GM23338 (cell line): ENCODE data around the gene TECPR2.

ENCODE experiments used
- CREB1 ChIP-seq: fragments of 250-450 bp; sonication (Bioruptor Pico); IDR thresholded peaks from 2 replicates; pipeline ENCODE4 v1.5.0; 2020; ENCODE audit warnings: low read depth, mild to moderate bottlenecking, moderate library complexity
- CTCF ChIP-seq, 2 experiments: fragments of 200-600 bp in 1 of 2; sonication (generic) in 1 of 2; conservative IDR thresholded peaks; 2 replicates each; pipeline versions ENCODE4 v1.5.1 to v1.6.1; 2016 to 2017; ENCODE audit warnings: antibody characterized with exemption in 2 of 2, low read depth in 2 of 2, mild to moderate bottlenecking in 2 of 2, moderate library complexity in 1 of 2
- ETS1 ChIP-seq: IDR thresholded peaks from 2 replicates; pipeline ENCODE4 v1.6.1; 2016; ENCODE audit warnings: antibody characterized with exemption
- EZH2 ChIP-seq: fragments of 200-600 bp; sonication (generic); IDR thresholded peaks from one replicate; pipeline ENCODE4 v1.8.0; 2017; ENCODE audit warnings: antibody characterized with exemption, mild to moderate bottlenecking, low read depth; ENCODE audit not compliant: unreplicated experiment
- EZH2phosphoT487 ChIP-seq: fragments of 200-600 bp; sonication (generic); IDR thresholded peaks from one replicate; pipeline ENCODE4 v1.8.1; 2018; ENCODE audit warnings: antibody characterized with exemption; ENCODE audit not compliant: unreplicated experiment
- JUNB ChIP-seq: IDR thresholded peaks from one replicate; pipeline ENCODE4 v1.6.1; 2016; ENCODE audit warnings: antibody characterized with exemption; ENCODE audit not compliant: unreplicated experiment
- NANOG ChIP-seq: IDR thresholded peaks from 2 replicates; pipeline ENCODE4 v1.6.1; 2016; ENCODE audit warnings: antibody characterized with exemption, borderline replicate concordance
- POLR2AphosphoS5 ChIP-seq: IDR thresholded peaks from 2 replicates; pipeline ENCODE4 v1.6.1; 2016; ENCODE audit warnings: antibody characterized with exemption, low read depth
- STAT1 ChIP-seq: IDR thresholded peaks from one replicate; pipeline ENCODE4 v1.6.1; 2016; ENCODE audit warnings: antibody characterized with exemption; ENCODE audit not compliant: unreplicated experiment
- ZNF114 ChIP-seq: fragments of 250-450 bp; sonication (Bioruptor Pico); IDR thresholded peaks from 2 replicates; pipeline ENCODE4 v1.5.0; 2020; ENCODE audit warnings: mild to moderate bottlenecking, moderate library complexity
- ZNF331 ChIP-seq: fragments of 250-450 bp; sonication (Bioruptor Pico); IDR thresholded peaks from 2 replicates; pipeline ENCODE4 v1.5.0; 2020; ENCODE audit warnings: low read depth, mild to moderate bottlenecking, moderate library complexity
- ZNF462 ChIP-seq: fragments of 250-450 bp; sonication (Bioruptor Pico); IDR thresholded peaks from 2 replicates; pipeline ENCODE4 v1.5.0; 2020; ENCODE audit warnings: mild to moderate bottlenecking, moderate library complexity
- TF ChIP-seq, protein P1 (sequence below): IDR thresholded peaks from one replicate; pipeline ENCODE4 v1.6.1; 2018; ENCODE audit warnings: antibody characterized with exemption; ENCODE audit not compliant: unreplicated experiment

DNA sequence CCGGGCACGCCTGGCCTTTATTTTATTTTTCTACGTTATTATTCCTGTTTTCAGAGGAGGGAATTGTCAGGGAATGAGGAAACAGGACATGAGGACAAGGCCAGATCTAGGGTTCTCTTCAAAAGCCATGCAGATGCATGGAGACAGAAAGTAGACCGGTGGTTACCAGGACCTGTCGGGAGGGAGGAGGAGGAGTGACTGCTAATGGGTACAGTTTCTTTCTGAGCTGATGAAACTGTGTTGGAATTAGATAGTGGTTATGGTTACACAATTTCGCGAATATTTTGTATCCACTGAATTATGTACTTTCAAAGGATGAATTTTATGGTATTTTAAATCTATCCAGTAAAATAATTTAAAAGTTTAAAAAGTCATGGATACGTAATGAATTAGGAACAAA lies 31.9 kb upstream of the TECPR2 start:
- TF ChIP-seq CTCF (conservative IDR thresholded peaks at IDR 0.05; ENCODE audit: low read depth in 2 of 2) (no peak), ZNF331 (CRISPR knock-in tag) (no peak), POLR2AphosphoS5 (no peak), EZH2 (no peak), JUNB (no peak), ETS1 (no peak), NANOG (no peak), EZH2phosphoT487 (no peak), CREB1 (no peak), ZNF114 (CRISPR knock-in tag) (no peak), STAT1 (no peak), ZNF462 (CRISPR knock-in tag) (no peak)
- TF ChIP-seq, protein P1, sequence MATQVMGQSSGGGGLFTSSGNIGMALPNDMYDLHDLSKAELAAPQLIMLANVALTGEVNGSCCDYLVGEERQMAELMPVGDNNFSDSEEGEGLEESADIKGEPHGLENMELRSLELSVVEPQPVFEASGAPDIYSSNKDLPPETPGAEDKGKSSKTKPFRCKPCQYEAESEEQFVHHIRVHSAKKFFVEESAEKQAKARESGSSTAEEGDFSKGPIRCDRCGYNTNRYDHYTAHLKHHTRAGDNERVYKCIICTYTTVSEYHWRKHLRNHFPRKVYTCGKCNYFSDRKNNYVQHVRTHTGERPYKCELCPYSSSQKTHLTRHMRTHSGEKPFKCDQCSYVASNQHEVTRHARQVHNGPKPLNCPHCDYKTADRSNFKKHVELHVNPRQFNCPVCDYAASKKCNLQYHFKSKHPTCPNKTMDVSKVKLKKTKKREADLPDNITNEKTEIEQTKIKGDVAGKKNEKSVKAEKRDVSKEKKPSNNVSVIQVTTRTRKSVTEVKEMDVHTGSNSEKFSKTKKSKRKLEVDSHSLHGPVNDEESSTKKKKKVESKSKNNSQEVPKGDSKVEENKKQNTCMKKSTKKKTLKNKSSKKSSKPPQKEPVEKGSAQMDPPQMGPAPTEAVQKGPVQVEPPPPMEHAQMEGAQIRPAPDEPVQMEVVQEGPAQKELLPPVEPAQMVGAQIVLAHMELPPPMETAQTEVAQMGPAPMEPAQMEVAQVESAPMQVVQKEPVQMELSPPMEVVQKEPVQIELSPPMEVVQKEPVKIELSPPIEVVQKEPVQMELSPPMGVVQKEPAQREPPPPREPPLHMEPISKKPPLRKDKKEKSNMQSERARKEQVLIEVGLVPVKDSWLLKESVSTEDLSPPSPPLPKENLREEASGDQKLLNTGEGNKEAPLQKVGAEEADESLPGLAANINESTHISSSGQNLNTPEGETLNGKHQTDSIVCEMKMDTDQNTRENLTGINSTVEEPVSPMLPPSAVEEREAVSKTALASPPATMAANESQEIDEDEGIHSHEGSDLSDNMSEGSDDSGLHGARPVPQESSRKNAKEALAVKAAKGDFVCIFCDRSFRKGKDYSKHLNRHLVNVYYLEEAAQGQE = no peak
